OCI-LY7 (cell line): ENCODE data around the gene CLCA1. TPM values are rescaled to one million over a fixed set of nuclear protein-coding genes. Genes with fewer than 3 reads are reported as not detected.

Source experiments
- BruUV-seq: library from RNA; stranded (reverse); fragments of 400-500 nt; replicated peaks from 2 replicates; lab custom pipeline; 2021; lab: Mats Ljungman, UMichigan
- CTCF ChIA-PET: fragments of 300-600 bp; sonication (Branson Sonifier 250); formaldehyde crosslinking; loops from one replicate; lab custom pipeline; 2022; ENCODE audit warnings: antibody characterized with exemption; ENCODE audit not compliant: unreplicated experiment; lab: Charles Lee
- POLR2A ChIA-PET: fragments of 300-600 bp; sonication (Branson Sonifier 250); formaldehyde crosslinking; loops from one replicate; lab custom pipeline; 2022; ENCODE audit warnings: antibody characterized with exemption; lab: Charles Lee
- DNase-seq: peaks from one replicate; pipeline ENCODE4 v3.0.0-alpha.2; 2015; ENCODE audit warnings: low spot score
- H2AFZ ChIP-seq: fragments of 200-600 bp; sonication (generic), shearing (Covaris generic); 2 replicates; pipeline ENCODE4 v1.6.1; 2014; ENCODE audit warnings: mild to moderate bottlenecking, antibody characterized with exemption, low read length, moderate library complexity
- H3K27ac ChIP-seq: fragments of 200-600 bp; sonication (generic); 2 replicates; pipeline ENCODE4 v1.5.1; 2014; ENCODE audit warnings: mixed run types, low read depth, mild to moderate bottlenecking, moderate library complexity, low read length, inconsistent platforms; ENCODE audit not compliant: poor library complexity, severe bottlenecking
- H3K36me3 ChIP-seq: fragments of 200-600 bp; sonication (generic); 2 replicates; pipeline ENCODE4 v1.6.1; 2014; ENCODE audit warnings: mild to moderate bottlenecking, antibody characterized with exemption, low read length, moderate library complexity, mixed read lengths; ENCODE audit not compliant: insufficient read depth
- H3K4me1 ChIP-seq: fragments of 200-600 bp; sonication (generic); 2 replicates; pipeline ENCODE4 v1.5.1; 2014; ENCODE audit warnings: mild to moderate bottlenecking, low read length; ENCODE audit not compliant: insufficient read depth, poor library complexity, severe bottlenecking
- H3K4me2 ChIP-seq: fragments of 200-600 bp; sonication (generic); 2 replicates; pipeline ENCODE4 v1.6.1; 2014; ENCODE audit warnings: mild to moderate bottlenecking, low read length
- H3K4me3 ChIP-seq: fragments of 200-600 bp; sonication (generic); 2 replicates; pipeline ENCODE4 v1.5.1; 2014; ENCODE audit warnings: mild to moderate bottlenecking, low read depth, low read length; ENCODE audit not compliant: poor library complexity, severe bottlenecking
- H3K79me2 ChIP-seq: fragments of 200-600 bp; sonication (generic); 2 replicates; pipeline ENCODE4 v1.6.1; 2016; ENCODE audit warnings: low read depth, mild to moderate bottlenecking, low read length, moderate library complexity, mixed read lengths; ENCODE audit not compliant: insufficient read depth
- H3K9me2 ChIP-seq: fragments of 200-600 bp; sonication (generic); 2 replicates; pipeline ENCODE4 v1.6.1; 2016; ENCODE audit warnings: mild to moderate bottlenecking, low read length, mixed read lengths; ENCODE audit not compliant: insufficient read depth
- H3K9me3 ChIP-seq: fragments of 200-600 bp; sonication (generic); 2 replicates; pipeline ENCODE4 v1.6.1; 2014; ENCODE audit warnings: mild to moderate bottlenecking, mixed run types, low read length, mixed read lengths
- H4K20me1 ChIP-seq: fragments of 200-600 bp; sonication (generic); 2 replicates; pipeline ENCODE4 v1.6.1; 2014; ENCODE audit warnings: mild to moderate bottlenecking, antibody characterized with exemption, low read length, moderate library complexity, mixed read lengths; ENCODE audit not compliant: insufficient read depth
- CTCF ChIP-seq: fragments of 200-600 bp; sonication (generic); conservative IDR thresholded peaks from 2 replicates; pipeline ENCODE4 v1.5.1; 2014; ENCODE audit warnings: mild to moderate bottlenecking, antibody characterized with exemption, low read length, moderate library complexity, mixed read lengths
- EZH2phosphoT487 ChIP-seq: fragments of 200-600 bp; sonication (generic); IDR thresholded peaks from 2 replicates; pipeline ENCODE4 v1.6.1; 2018; ENCODE audit warnings: low read depth, borderline replicate concordance, mild to moderate bottlenecking, mixed run types, antibody characterized with exemption, low read length, moderate library complexity, mixed read lengths
- intact Hi-C: fragments of 100-400 bp; cut with micrococcal nuclease; formaldehyde crosslinking; loops from one replicate; pipeline ENCODE4 v1.10.0; 2022; ENCODE audit not compliant: unreplicated experiment
- total RNA-seq, 2 experiments: library from RNA; depleted of rRNA in 1 of 2; stranded (reverse); fragments of >200 nt in 1 of 2; shearing (Covaris generic) in 1 of 2; gene quantifications; 2 replicates each; pipeline ENCODE4 v1.2.3, GENCODE V29; 2014 to 2022

CLCA1 gene
- total RNA-seq, 2 experiments from 2014 or later, result not detected

- no peak for DNase-seq
Measured at GRCh38 chr1:86450847-86451246, 17.9 kb upstream of the CLCA1 start.

GRCh38 chr1:86453664-86454063 is 15.1 kb upstream of the CLCA1 start:
- no peaks in the 10 kb centered on the region for H3K4me1 ChIP-seq
- H2AFZ ChIP-seq, result no peak overlapping the region
- H4K20me1 ChIP-seq, result no peaks in the 10 kb centered on the region
- no peaks in the 10 kb centered on the region for H3K9me2 ChIP-seq
- H3K36me3 ChIP-seq, result no peaks in the 10 kb centered on the region
- DNase-seq, result no peak
- no peak overlapping the region for H3K27ac ChIP-seq
- H3K79me2 ChIP-seq, result no peaks in the 10 kb centered on the region
- intact Hi-C loops, result no loop called here
- H3K4me3 ChIP-seq, result no peak overlapping the region
- POLR2A ChIA-PET, result interaction anchor here (0.6 kb wide), 1 partner anchor 833 kb away, joined by 5 read pairs; no protein-coding TSS in a partner anchor
- CTCF ChIA-PET, result no interaction called here
- no peaks in the 10 kb centered on the region for H3K9me3 ChIP-seq
- TF ChIP-seq EZH2phosphoT487 (no peak), CTCF (no peak)
- H3K4me2 ChIP-seq, result no peak overlapping the region
- BruUV-seq, result no TSS peak

More at GRCh38 chr1:86450847-86451246, 17.9 kb upstream of the CLCA1 start:
- CTCF ChIA-PET, result no interaction called here
- Histone ChIP-seq H3K4me3 (no peak overlapping the region), H3K36me3 (no peaks in the 10 kb centered on the region), H4K20me1 (no peaks in the 10 kb centered on the region), H3K9me2 (no peaks in the 10 kb centered on the region), H3K27ac (no peak overlapping the region), H3K79me2 (no peaks in the 10 kb centered on the region), H3K4me2 (no peak overlapping the region), H3K9me3 (no peaks in the 10 kb centered on the region), H2AFZ (no peak overlapping the region), H3K4me1 (no peaks in the 10 kb centered on the region)
- TF ChIP-seq CTCF, result no peak
- intact Hi-C loops, result no loop called here
- no TSS peak for BruUV-seq
- POLR2A ChIA-PET, result interaction anchor here (1.4 to 1.5 kb wide), 2 partner anchors 10 to 40 kb away, joined by 3 to 5 read pairs; no protein-coding TSS in a partner anchor

- no peaks in the 10 kb centered on the region for H3K9me2 ChIP-seq
- no peaks in the 10 kb centered on the region for H3K79me2 ChIP-seq
- H2AFZ ChIP-seq, result no peak overlapping the region
- intact Hi-C loops, result no loop called here
- H4K20me1 ChIP-seq, result no peaks in the 10 kb centered on the region
- DNase-seq, result no peak
- H3K27ac ChIP-seq, result no peak overlapping the region
- CTCF ChIA-PET, result no interaction called here
- H3K4me3 ChIP-seq, result no peak overlapping the region
- H3K4me1 ChIP-seq, result no peaks in the 10 kb centered on the region
- no peaks in the 10 kb centered on the region for H3K36me3 ChIP-seq
- no peak overlapping the region for H3K4me2 ChIP-seq
- POLR2A ChIA-PET, result interaction anchor here (0.7 to 0.9 kb wide), 2 partner anchors 70 to 1084 kb away, joined by 3 to 4 read pairs; no protein-coding TSS in a partner anchor
- H3K9me3 ChIP-seq, result no peaks in the 10 kb centered on the region
- TF ChIP-seq CTCF, result no peak
- no peak for TF ChIP-seq EZH2phosphoT487
- no TSS peak for BruUV-seq
Measured at GRCh38 chr1:86455073-86455472, 13.7 kb upstream of the CLCA1 start.
